Activated CD4-positive, alpha-beta T cell treated with anti-CD3 and anti-CD28 coated beads, Interleukin-2, amount 10 ng/mL, durations not matched to agents 7 days and 5 days (primary cell): ENCODE results near the gene AKT1. TPM values are rescaled to one million over a fixed set of nuclear protein-coding genes. Genes with fewer than 3 reads are reported as not detected.
A peak's percentile ranks its signal among the peaks of the same experiment; 100 is the strongest.

Source experiments
- CTCF ChIA-PET: fragments of 350-600 bp; sonication (Branson Sonifier 250); formaldehyde crosslinking; loops from one replicate; lab custom pipeline; 2021; ENCODE audit warnings: antibody characterized with exemption; lab: Charles Lee
- POLR2A ChIA-PET: fragments of 350-600 bp; sonication (Branson Sonifier 250); formaldehyde crosslinking; loops from one replicate; lab custom pipeline; 2021; ENCODE audit warnings: antibody characterized with exemption; lab: Charles Lee
- DNase-seq: peaks from one replicate; pipeline ENCODE4 v3.0.0-alpha.2; 2020
- H3K27ac Mint-ChIP-seq: one replicate; pipeline ENCODE4 v1.8.0; 2021; ENCODE audit warnings: mild to moderate bottlenecking, moderate library complexity, mixed read lengths
- H3K27me3 Mint-ChIP-seq: one replicate; pipeline ENCODE4 v1.8.0; 2021; ENCODE audit warnings: mixed read lengths
- H3K36me3 Mint-ChIP-seq: one replicate; pipeline ENCODE4 v1.8.0; 2021; ENCODE audit warnings: low read depth, mixed read lengths
- H3K4me1 Mint-ChIP-seq: one replicate; pipeline ENCODE4 v1.8.0; 2021; ENCODE audit warnings: mixed read lengths
- H3K4me3 Mint-ChIP-seq: one replicate; pipeline ENCODE4 v1.8.0; 2021; ENCODE audit warnings: mild to moderate bottlenecking, moderate library complexity, mixed read lengths
- H3K9me3 Mint-ChIP-seq: one replicate; pipeline ENCODE4 v1.8.0; 2021; ENCODE audit warnings: mixed read lengths
- total RNA-seq, 2 experiments: library from RNA; stranded (reverse); gene quantifications; one replicate each; pipeline ENCODE4 v1.2.3, GENCODE V29; 2021

AKT1 gene
- total RNA-seq, 2 experiments from 2014 or later = 159 to 166 TPM

GRCh38 chr14:104726600-104727451 is 68.7 kb downstream of the AKT1 start:
- DNase-seq = no peak
- Mint-ChIP-seq H3K9me3 (no peaks in the 10 kb centered on the region), H3K36me3 (no peaks in the 10 kb centered on the region), H3K4me3 (no peak overlapping the region), H3K4me1 (no peaks in the 10 kb centered on the region), H3K27ac (no peak overlapping the region), H3K27me3 (no peaks in the 10 kb centered on the region)
- POLR2A ChIA-PET = no interaction called here
- CTCF ChIA-PET = interaction anchor here (1.0 kb wide), 1 partner anchor 24 kb away, joined by 3 read pairs; no protein-coding TSS in a partner anchor

GRCh38 chr14:104725772-104726548 is 69.6 kb downstream of the AKT1 start:
- ChIA-PET POLR2A (no interaction called here), CTCF (interaction anchor here (1.0 to 1.9 kb wide), 2 partner anchors 25 to 100 kb away, joined by 3 to 7 read pairs; no protein-coding TSS in a partner anchor)
- Mint-ChIP-seq H3K27me3 (no peaks in the 10 kb centered on the region), H3K36me3 (no peaks in the 10 kb centered on the region), H3K9me3 (no peaks in the 10 kb centered on the region), H3K4me3 (peak overlapping the region; percentile 37), H3K4me1 (no peaks in the 10 kb centered on the region), H3K27ac (no peak overlapping the region)
- DNase-seq = no peak

- peak overlapping the region; percentile 37 for H3K4me3 Mint-ChIP-seq
- H3K4me1 Mint-ChIP-seq = no peaks in the 10 kb centered on the region
- ChIA-PET CTCF (interaction anchor here (1.9 kb wide), 1 partner anchor 101 kb away, joined by 7 read pairs; no protein-coding TSS in a partner anchor), POLR2A (no interaction called here)
- DNase-seq = no peak
- H3K27me3 Mint-ChIP-seq = no peaks in the 10 kb centered on the region
- no peaks in the 10 kb centered on the region for H3K9me3 Mint-ChIP-seq
- H3K27ac Mint-ChIP-seq = no peak overlapping the region
- H3K36me3 Mint-ChIP-seq = no peaks in the 10 kb centered on the region
Observed at GRCh38 chr14:104724981-104725771, 70.4 kb downstream of the AKT1 start.

GRCh38 chr14:104724407-104724980 is 71.1 kb downstream of the AKT1 start:
- ChIA-PET POLR2A (no interaction called here), CTCF (interaction anchor here (1.9 kb wide), 1 partner anchor 101 kb away, joined by 7 read pairs; no protein-coding TSS in a partner anchor)

GRCh38 chr14:104723651-104724406 is 71.7 kb downstream of the AKT1 start, which contains the start of gene ADSS1:
Gene ADSS1 (plus strand): TSS chr14:104724229. CDS start chr14:104724271, 42 bp downstream.
- ChIA-PET POLR2A (no interaction called here), CTCF (interaction anchor here (1.2 kb wide), 1 partner anchor 10 kb away, joined by 6 read pairs; no protein-coding TSS in a partner anchor)
- no peaks in the 10 kb centered on the region for H3K4me1 Mint-ChIP-seq
- no peak within 1 kb of the TSS for H3K27ac Mint-ChIP-seq
- H3K36me3 Mint-ChIP-seq = peaks cover 3% of the 10 kb centered on the region
- peak within 1 kb of the TSS; percentile 48 for H3K4me3 Mint-ChIP-seq
- no peaks in the 10 kb centered on the region for H3K27me3 Mint-ChIP-seq
- peak; percentile 63 for DNase-seq
- no peaks in the 10 kb centered on the region for H3K9me3 Mint-ChIP-seq

More at GRCh38 chr14:104724407-104724980, 71.1 kb downstream of the AKT1 start:
- Mint-ChIP-seq H3K4me1 (no peaks in the 10 kb centered on the region), H3K36me3 (peaks cover 3% of the 10 kb centered on the region), H3K9me3 (no peaks in the 10 kb centered on the region), H3K27ac (no peak overlapping the region), H3K27me3 (no peaks in the 10 kb centered on the region), H3K4me3 (no peak overlapping the region)
- peak; percentile 31 for DNase-seq

- Mint-ChIP-seq H3K9me3 (no peaks in the 10 kb centered on the region), H3K4me1 (no peaks in the 10 kb centered on the region), H3K27me3 (no peaks in the 10 kb centered on the region), H3K4me3 (no peak overlapping the region), H3K27ac (no peak overlapping the region), H3K36me3 (peaks cover 3% of the 10 kb centered on the region)
- POLR2A ChIA-PET = no interaction called here
- CTCF ChIA-PET = interaction anchor here (1.2 kb wide), 1 partner anchor 11 kb away, joined by 6 read pairs; no protein-coding TSS in a partner anchor
- no peak for DNase-seq
Observed at GRCh38 chr14:104722938-104723650, 72.5 kb downstream of the AKT1 start.

- CTCF ChIA-PET = interaction anchor here (0.8 to 1.2 kb wide), 5 partner anchors 13 to 36 kb away, joined by 3 to 5 read pairs (median 4); no protein-coding TSS in a partner anchor
- Mint-ChIP-seq H3K9me3 (no peaks in the 10 kb centered on the region), H3K36me3 (peaks cover 7% of the 10 kb centered on the region), H3K4me1 (no peaks in the 10 kb centered on the region), H3K27me3 (no peaks in the 10 kb centered on the region), H3K27ac (no peak overlapping the region), H3K4me3 (no peak overlapping the region)
- no peak for DNase-seq
- POLR2A ChIA-PET = no interaction called here
Observed at GRCh38 chr14:104721505-104722431, 73.8 kb downstream of the AKT1 start.

Other genes with a start within 250 kb of the AKT1 start
- gene C14orf180, start 216.0 kb downstream of the AKT1 start, total RNA-seq = not detected
- not detected for gene TMEM179, start 191.0 kb downstream of the AKT1 start, total RNA-seq
- gene INF2, start 106.1 kb downstream of the AKT1 start, total RNA-seq = 100 to 1,000 TPM; 163 to 171 TPM
- 1 to 10 TPM in 1 of 2 experiments, under 1 TPM in 1; 0.81 to 1.2 TPM for gene ADSS1, start 71.5 kb downstream of the AKT1 start, total RNA-seq
- gene SIVA1, start 42.6 kb downstream of the AKT1 start, total RNA-seq = 100 to 1,000 TPM in 1 of 2 experiments, 10 to 100 TPM in 1; 84.7 to 135 TPM
- 1 to 10 TPM; 4.5 to 5.8 TPM for gene ZBTB42, start 5.4 kb upstream of the AKT1 start, total RNA-seq
- gene CEP170B, start 69.5 kb upstream of the AKT1 start, total RNA-seq = 1 to 10 TPM; 3.0 TPM
- not detected for gene PLD4, start 129.1 kb upstream of the AKT1 start, total RNA-seq
- gene AHNAK2, start 182.6 kb upstream of the AKT1 start, total RNA-seq = not detected
- under 1 TPM; 0.60 to 0.77 TPM for gene CLBA1, start 190.0 kb upstream of the AKT1 start, total RNA-seq
- 10 to 100 TPM; 53.0 to 56.6 TPM for gene CDCA4, start 225.3 kb upstream of the AKT1 start, total RNA-seq